Measurements from ENCODE around the gene RNF166.

RNF166 gene, protein sequence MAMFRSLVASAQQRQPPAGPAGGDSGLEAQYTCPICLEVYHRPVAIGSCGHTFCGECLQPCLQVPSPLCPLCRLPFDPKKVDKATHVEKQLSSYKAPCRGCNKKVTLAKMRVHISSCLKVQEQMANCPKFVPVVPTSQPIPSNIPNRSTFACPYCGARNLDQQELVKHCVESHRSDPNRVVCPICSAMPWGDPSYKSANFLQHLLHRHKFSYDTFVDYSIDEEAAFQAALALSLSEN

DNA sequence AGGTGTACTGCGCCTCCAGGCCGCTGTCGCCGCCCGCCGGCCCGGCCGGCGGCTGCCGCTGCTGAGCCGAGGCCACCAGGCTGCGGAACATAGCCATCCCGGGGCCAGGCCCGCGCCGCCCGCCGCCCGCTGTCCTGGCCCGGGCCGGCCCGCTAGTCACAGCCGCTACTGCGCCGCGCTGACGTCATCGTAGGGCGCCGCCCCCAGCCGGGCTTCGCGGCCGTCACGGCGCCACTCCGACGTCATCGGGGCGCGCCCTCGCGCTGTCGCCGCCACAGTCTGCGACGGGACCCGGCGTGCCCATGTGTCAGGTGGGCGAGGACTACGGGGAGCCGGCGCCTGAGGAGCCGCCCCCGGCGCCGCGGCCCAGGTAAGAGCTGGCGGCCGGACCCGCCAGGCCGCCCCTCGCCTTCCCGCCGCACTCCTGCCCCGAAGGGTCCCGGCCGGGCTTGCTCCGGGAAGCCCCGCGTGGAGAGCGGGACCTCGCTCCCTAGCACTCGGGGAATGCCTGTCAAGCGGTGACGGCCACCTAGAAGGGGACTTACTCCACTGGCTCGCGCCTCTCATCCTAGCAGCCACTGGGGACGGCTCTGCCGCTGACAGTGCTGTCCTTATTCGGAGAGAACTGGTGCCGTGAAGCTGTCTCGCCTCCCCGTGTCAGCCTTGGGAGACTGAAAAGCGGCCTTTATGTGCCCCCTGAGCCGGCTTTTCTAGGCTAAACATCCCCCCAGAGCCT is at the start of gene RNF166, which contains the start of gene CTU2:
Gene RNF166 (minus strand): TSS at position 180 of the 736 bp plus-strand sequence. CDS start 83 bp downstream, at position 97.
Gene CTU2 (plus strand): TSS at position 275 of the 736 bp plus-strand sequence. CDS start 28 bp downstream, at position 303.
- TF ChIP-seq, protein P1, sequence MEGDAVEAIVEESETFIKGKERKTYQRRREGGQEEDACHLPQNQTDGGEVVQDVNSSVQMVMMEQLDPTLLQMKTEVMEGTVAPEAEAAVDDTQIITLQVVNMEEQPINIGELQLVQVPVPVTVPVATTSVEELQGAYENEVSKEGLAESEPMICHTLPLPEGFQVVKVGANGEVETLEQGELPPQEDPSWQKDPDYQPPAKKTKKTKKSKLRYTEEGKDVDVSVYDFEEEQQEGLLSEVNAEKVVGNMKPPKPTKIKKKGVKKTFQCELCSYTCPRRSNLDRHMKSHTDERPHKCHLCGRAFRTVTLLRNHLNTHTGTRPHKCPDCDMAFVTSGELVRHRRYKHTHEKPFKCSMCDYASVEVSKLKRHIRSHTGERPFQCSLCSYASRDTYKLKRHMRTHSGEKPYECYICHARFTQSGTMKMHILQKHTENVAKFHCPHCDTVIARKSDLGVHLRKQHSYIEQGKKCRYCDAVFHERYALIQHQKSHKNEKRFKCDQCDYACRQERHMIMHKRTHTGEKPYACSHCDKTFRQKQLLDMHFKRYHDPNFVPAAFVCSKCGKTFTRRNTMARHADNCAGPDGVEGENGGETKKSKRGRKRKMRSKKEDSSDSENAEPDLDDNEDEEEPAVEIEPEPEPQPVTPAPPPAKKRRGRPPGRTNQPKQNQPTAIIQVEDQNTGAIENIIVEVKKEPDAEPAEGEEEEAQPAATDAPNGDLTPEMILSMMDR (IDR thresholded peaks at IDR 0.05; ENCODE audit: borderline replicate concordance, insufficient read depth, low read depth, low read length): no peak
- H3K4me3 ChIP-seq (ENCODE audit: low read depth, low read length): peak within 1 kb of the TSS; percentile 96

DNA sequence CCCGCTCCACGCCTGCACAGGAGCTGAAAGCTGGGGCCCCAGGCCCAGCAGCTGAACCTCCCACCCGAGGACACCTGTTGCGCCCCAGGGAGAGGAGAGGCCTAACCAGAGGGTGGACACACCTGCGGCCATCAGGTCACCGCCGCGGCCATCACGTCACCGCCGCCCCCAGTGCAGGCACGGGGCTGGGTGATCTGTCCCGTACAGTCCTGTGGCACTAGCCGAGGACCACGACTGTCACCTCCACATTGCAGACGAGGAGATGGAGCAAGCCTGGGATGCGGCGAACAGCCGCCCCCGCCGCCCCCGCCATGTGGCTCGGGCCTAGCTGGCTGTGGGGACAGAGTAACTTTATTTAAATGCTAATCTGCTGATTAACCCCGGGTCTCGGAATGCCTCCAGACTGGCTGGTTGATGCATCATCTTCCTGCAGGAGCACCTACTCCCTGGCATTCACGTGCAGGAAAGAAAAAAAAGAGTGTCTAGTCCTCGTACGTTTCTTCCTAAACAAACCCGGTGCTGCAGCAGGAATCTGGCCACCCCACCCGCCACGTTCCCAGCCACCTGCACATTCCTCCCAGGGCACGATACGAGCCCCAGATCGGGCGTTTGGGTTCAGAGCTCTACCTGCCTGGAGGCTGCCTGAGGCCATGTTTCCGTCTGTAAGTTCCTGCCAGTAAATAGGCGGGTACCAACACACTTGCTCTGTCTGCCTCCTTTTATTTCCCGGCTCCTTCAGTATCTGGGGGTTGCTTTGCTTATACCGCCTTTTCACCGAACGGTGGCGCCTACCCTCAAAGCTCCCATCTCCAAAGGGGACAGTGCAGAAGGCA is 48.9 kb upstream of the RNF166 start:
- TF ChIP-seq, protein P1 (IDR thresholded peaks at IDR 0.05; ENCODE audit: borderline replicate concordance, insufficient read depth, low read depth, low read length): no peak
- H3K4me3 ChIP-seq (ENCODE audit: low read depth, low read length): no peak overlapping the region

DNA sequence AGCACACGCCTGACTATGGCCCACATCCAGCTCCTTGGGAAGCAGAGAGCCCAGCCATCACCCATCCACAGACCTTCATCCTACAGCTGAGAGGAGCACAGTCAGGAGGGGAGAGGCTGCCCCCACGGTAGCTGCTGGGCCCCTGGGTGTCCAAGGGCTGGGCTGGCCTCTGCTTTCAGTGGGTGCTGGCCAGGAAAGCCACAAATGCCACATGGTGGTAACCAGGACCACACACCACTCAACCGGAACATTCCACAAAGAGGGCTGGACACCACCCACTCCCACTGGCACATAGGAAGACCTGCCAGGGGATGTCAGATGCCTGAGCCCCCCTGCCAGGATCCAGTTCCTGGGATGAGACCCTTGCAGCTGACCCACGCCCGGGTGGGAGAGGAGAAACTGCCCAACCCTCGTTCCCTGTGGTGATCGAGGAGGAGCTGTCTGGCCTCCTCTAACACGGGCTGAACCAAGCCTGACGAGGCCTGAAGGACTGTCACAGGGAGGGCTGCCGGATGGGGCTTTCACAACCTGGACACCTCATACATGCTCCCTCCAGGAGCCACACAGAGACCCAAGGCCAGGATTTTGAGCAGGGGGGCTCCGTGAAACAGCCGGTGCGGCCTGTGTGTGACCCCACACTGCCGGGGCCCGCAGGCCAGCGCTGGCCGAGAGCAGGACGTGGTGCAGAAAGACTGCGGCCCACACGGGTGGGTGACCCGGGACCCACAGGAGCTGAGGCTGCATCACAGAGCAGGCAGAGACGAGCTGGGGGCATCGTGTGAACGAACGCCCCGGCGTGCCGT is 48.1 kb upstream of the RNF166 start:
- TF ChIP-seq, protein P1 (IDR thresholded peaks at IDR 0.05; ENCODE audit: borderline replicate concordance, insufficient read depth, low read depth, low read length): no peak

DNA sequence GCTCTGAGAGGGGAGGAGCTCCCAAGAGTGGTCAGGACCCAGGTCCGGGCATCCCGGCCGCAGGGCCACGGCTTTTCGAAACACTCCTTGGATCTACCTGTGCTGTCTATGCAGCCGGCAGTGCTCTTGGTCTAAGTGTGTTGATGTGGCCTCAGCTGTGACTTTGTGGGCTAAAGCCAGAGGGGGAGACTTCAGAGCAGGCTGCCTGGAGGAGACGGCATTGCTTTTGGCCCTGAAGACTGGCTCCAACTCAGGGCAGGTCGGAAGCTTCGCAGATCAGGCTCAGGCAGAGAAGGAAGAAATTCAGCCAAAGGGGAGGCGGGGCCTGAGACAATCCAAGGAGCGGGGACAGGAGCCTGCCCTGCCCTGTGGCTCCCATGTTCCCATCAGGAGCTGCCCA is 47.4 kb upstream of the RNF166 start:
- no peak overlapping the region for H3K4me3 ChIP-seq (ENCODE audit: low read depth, low read length)
- TF ChIP-seq, protein P1 (IDR thresholded peaks at IDR 0.05; ENCODE audit: borderline replicate concordance, insufficient read depth, low read depth, low read length): no peak

More for the DNA sequence above, 48.1 kb upstream of the RNF166 start:
- H3K4me3 ChIP-seq (ENCODE audit: low read depth, low read length): no peak overlapping the region

DNA sequence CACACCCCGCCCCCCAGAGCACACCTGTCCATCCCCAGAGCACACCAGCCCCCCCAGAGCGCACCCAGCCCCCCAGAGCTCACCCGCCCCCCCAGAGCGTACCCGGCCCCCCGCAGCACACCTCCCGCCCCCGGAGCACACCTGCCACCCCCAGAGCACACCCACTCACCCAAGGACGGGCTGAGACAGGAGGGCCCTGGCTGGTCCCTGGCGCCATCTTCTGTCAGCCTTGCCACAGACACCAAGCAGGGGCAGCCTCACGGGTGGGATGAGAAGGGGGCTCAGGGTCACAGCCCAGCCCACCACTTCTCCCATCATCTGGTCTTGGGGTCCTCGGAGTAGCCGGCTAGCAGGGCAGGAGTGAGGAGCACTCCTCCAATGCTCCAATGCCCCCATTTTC is 47.0 kb upstream of the RNF166 start:
- no peak overlapping the region for H3K4me3 ChIP-seq (ENCODE audit: low read depth, low read length)
- TF ChIP-seq, protein P1 (IDR thresholded peaks at IDR 0.05; ENCODE audit: borderline replicate concordance, insufficient read depth, low read depth, low read length): no peak

DNA sequence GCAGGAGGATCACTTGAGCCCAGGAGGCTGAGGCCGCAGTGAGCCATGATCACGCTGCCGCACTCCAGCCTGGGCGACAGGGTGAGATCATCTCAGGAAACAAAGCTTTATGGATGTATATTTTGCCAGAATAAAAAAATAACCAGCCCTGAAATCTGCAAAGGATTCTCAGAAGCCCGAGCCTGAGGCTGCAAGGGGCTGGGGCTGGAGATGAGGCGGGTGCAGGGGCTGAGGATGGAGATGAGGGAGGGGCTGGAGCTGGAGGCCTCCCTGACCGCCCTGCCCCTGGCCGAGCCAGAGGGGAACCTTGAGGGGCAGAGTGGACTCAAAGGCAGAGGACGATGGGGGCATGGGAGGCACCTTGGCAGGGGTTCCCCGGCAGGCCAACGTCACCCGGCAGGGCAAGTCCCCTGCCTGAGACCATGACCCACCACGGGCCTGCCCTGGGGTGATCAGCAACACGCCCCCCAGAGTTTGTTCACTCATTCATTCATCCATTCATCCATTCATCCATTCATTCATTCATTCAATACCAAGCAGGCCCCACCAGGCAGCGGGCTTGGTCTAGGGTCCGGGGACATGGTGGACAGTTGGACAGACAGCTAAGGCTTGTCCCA is 46.3 kb upstream of the RNF166 start:
- TF ChIP-seq, protein P1 (IDR thresholded peaks at IDR 0.05; ENCODE audit: borderline replicate concordance, insufficient read depth, low read depth, low read length): no peak
- H3K4me3 ChIP-seq (ENCODE audit: low read depth, low read length): no peak overlapping the region

Measured in GM12875 (cell line).